Common myeloid progenitor, CD34-positive (primary cell): Measurements from ENCODE around the gene FAM169A.
"Not testable (repeated sequence)": the region's sequence is repeated elsewhere in the genome, so short reads cannot be mapped to it uniquely, and the experiment has no call there.

ENCODE experiments used
- CTCF ChIA-PET: fragments of 350-600 bp; sonication (Branson Sonifier 250); formaldehyde crosslinking; loops from one replicate; lab custom pipeline; 2021; ENCODE audit warnings: antibody characterized with exemption; lab: Charles Lee
- POLR2A ChIA-PET: fragments of 350-600 bp; sonication (Branson Sonifier 250); formaldehyde crosslinking; loops from one replicate; lab custom pipeline; 2021; ENCODE audit warnings: antibody characterized with exemption; lab: Charles Lee
- DNase-seq, 3 donors: peaks; one replicate each; pipeline versions ENCODE4 v3.0.0 to v3.0.0-alpha.2; 2013
- H3K27ac ChIP-seq, 2 experiments: 1 replicate in 1 of 2; 2 replicates in 1 of 2; pipeline ENCODE4 v1.7.0; 2013; ENCODE audit warnings: inconsistent platforms in 2 of 2, low read length in 2 of 2, mild to moderate bottlenecking in 2 of 2, low read depth in 1 of 2, moderate library complexity in 1 of 2; ENCODE audit not compliant: severe bottlenecking in 2 of 2, insufficient read depth in 1 of 2, poor library complexity in 1 of 2
- H3K27me3 ChIP-seq, 5 experiments: replicated peaks in 2 of 5; 1 replicate in 3 of 5; 2 replicates in 2 of 5; pipeline versions ENCODE4 v1.6.1 to v1.7.0; 2013; ENCODE audit warnings: low read length in 4 of 5, mild to moderate bottlenecking in 2 of 5, moderate library complexity in 2 of 5, inconsistent platforms in 1 of 5; ENCODE audit not compliant: insufficient read depth in 5 of 5, control insufficient read depth in 4 of 5
- H3K36me3 ChIP-seq, 4 experiments: 1 replicate in 2 of 4; 2 replicates in 2 of 4; pipeline versions ENCODE4 v1.6.1 to v1.7.0; 2013; ENCODE audit warnings: low read length in 3 of 4, control low read depth in 1 of 4, mild to moderate bottlenecking in 1 of 4; ENCODE audit not compliant: control insufficient read depth in 4 of 4, insufficient read depth in 4 of 4
- H3K4me1 ChIP-seq, 4 experiments: 1 replicate in 3 of 4; 2 replicates in 1 of 4; pipeline versions ENCODE4 v1.6.1 to v1.7.1; 2013; ENCODE audit warnings: low read length in 3 of 4, mild to moderate bottlenecking in 3 of 4, control low read depth in 1 of 4, inconsistent platforms in 1 of 4, moderate library complexity in 1 of 4; ENCODE audit not compliant: control insufficient read depth in 4 of 4, insufficient read depth in 4 of 4; ENCODE audit errors: control extremely low read depth in 1 of 4
- H3K4me3 ChIP-seq, 7 experiments: 1 replicate in 4 of 7; 2 replicates in 3 of 7; pipeline versions ENCODE4 v1.5.1 to v1.7.0; 2013; ENCODE audit warnings: mild to moderate bottlenecking in 7 of 7, low read length in 6 of 7, moderate library complexity in 6 of 7, inconsistent platforms in 2 of 7, low read depth in 2 of 7, control low read depth in 1 of 7; ENCODE audit not compliant: insufficient read depth in 4 of 7, control insufficient read depth in 1 of 7; ENCODE audit errors: extremely low read depth in 1 of 7
- H3K9me3 ChIP-seq, 5 experiments: 1 replicate in 4 of 5; 2 replicates in 1 of 5; pipeline versions ENCODE4 v1.6.1 to v1.7.1; 2013; ENCODE audit warnings: low read length in 4 of 5, mild to moderate bottlenecking in 2 of 5, inconsistent platforms in 1 of 5, low read depth in 1 of 5, moderate library complexity in 1 of 5; ENCODE audit not compliant: control insufficient read depth in 4 of 5, insufficient read depth in 2 of 5; ENCODE audit errors: control extremely low read depth in 1 of 5
- WGBS: methylation state at CpG from one replicate; pipeline ENCODE4 v1.1.5; 2013; ENCODE audit not compliant: insufficient coverage; 5-methylcytosine and 5-hydroxymethylcytosine counted together

The FAM169A gene

DNA sequence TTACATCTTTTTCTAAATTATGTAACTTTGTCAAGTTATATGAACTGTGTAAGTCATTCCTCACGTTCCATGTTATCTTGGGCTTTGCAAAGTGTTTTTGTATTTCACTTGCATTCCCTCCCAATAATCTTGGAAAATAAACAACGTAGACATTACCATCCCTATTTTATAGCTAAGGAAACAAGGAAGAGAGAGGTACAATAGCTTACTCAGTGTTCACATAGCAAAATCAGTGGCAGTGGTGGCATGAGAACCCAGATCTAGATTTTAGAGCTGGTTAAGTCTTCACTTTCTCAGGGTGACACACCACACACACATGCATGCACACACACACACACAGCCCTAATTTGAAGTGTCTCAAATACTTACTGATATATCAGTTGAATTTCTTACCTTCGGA, 65.0 kb downstream of the FAM169A start:
- Histone ChIP-seq H3K9me3 (no peaks in the 10 kb centered on the region), H3K27ac (no peak overlapping the region), H3K4me1 (no peaks in the 10 kb centered on the region), H3K36me3 (peaks cover 9 to 33% (median 19%) of the 10 kb centered on the region in 4 experiments), H3K27me3 (no peaks in the 10 kb centered on the region), H3K4me3 (no peak overlapping the region)
- WGBS: 100% methylated on average over 1 of the region's 3 CpGs
- CTCF ChIA-PET: interaction anchor here (1.4 kb wide), 1 partner anchor 13 kb away, joined by 3 read pairs; no protein-coding TSS in a partner anchor
- POLR2A ChIA-PET: no interaction called here
- DNase-seq: no peak

DNA sequence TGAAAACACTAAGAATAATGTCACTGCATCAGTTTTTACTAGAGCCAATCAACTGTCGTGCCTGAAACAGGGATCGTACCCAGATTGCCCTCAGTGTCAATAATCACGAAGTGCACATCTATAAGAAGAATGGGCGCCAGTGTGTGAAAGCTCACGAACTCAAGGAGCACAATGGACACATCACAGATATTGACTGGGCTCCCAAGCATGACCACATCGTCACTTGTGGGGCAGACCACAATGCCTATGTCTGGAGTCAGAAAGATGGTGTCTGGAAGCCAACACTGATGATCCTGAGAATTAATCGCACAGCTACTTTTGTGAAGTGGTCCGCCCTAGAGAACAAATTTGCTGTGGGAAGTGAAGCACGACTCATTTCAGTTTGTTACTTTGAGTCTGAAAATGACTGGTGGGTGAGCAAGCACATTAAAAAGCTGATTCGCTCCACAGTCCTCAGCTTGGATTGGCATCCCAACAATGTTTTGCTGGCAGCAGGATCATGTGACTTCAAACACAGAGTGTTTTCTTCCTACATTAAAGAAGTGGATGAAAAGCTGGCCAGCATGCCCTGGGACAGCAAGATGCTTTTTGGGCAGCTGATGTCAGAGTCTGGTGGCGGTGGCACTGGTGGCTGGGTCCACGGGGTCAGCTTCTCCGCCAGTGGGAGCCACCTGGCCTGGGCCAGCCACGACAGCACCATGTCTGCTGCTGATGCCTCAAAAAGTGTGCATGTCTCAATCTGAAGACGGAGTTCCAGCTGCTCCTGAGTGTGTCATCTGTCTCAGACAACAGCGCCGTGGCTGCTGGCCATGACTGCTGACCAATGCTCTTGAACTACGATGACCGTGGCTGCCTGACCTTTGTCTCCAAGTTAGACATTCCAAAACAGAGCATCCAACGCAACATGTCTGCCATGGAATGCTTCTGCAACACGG, 66.9 kb downstream of the FAM169A start:
- Histone ChIP-seq H3K4me1 (no peaks in the 10 kb centered on the region), H3K27ac (no peak overlapping the region), H3K27me3 (no peaks in the 10 kb centered on the region), H3K9me3 (no peaks in the 10 kb centered on the region), H3K36me3 (peaks cover 9 to 50% (median 19%) of the 10 kb centered on the region in 4 experiments), H3K4me3 (no peak overlapping the region)
- DNase-seq: no peak
- ChIA-PET POLR2A (no interaction called here), CTCF (interaction anchor here (1.6 kb wide), 1 partner anchor 897 kb away, joined by 3 read pairs; no protein-coding TSS in a partner anchor)
- 93% methylated on average over 19 of the region's 21 CpGs for WGBS

DNA sequence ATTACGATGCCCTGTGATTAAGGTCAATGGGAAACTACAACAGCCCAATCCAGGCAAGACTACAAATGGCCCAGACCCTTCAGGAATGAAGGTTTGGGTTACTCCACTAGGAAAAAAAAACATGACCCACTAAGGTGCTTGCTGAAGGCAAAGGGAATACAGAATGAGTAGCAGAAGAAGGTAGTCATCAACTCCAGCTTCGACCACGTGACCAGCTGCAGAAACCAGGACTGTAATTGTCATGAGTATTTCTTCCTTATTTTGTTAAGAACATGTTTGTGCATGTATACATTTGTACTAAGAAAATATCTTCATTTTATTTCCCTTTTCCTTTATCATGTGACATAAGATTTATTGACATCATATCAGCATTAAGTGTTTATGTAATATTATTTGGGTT, 74.5 kb downstream of the FAM169A start:
- H3K9me3 ChIP-seq, CTCF ChIA-PET, H3K27ac ChIP-seq, DNase-seq, POLR2A ChIA-PET, H3K27me3 ChIP-seq, H3K4me3 ChIP-seq, H3K4me1 ChIP-seq: not testable (repeated sequence)
- 90% methylated on average over 3 of the region's 3 CpGs for WGBS
- peaks cover 0 to 72% (median 12%) of the 10 kb centered on the region in 4 experiments for H3K36me3 ChIP-seq

DNA sequence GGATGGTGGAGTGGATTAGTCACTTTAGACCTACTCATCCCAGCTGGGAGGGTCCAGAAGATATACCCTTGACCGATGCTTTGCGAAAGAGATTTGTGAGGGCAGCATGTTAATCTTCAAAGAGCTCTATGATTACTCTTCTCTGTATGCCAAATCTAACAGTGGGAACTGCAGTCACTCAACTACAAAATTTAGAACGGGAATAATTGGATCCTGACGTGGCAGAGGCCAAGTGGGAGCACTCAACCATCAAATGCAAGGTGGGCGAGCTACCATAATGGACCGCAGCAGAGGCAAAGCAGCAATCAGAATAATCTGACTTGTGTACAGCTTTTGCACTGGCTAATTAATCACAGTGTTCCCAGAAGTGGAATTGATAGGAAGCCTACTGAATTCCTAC, 78.8 kb downstream of the FAM169A start:
- POLR2A ChIA-PET: no interaction called here

DNA sequence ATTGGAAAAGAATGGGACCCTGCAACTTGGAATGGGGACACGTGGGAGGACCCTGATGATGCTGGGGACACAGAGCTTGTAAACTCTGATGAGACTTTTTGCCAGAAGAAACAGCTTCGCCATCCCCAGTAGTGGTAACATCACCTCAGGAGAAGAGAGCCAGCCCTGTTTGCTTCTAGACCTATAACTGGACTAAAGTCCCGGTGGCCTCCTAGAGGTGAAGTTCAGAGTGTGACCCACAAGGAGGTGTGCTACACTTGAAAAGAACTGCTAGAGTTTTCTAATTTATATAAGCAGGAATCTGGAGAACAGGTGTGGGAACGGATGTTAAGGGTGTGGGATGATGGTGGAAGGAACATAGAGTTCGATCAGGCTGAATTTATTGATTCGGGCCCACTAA, 79.3 kb downstream of the FAM169A start:
- peaks cover 0 to 43% (median 7%) of the 10 kb centered on the region in 4 experiments for H3K36me3 ChIP-seq
- no peak for DNase-seq
- no peak overlapping the region for H3K4me3 ChIP-seq
- H3K27me3 ChIP-seq: no peaks in the 10 kb centered on the region
- WGBS: 97% methylated on average over 6 of the region's 6 CpGs
- no peak overlapping the region for H3K27ac ChIP-seq
- no peaks in the 10 kb centered on the region for H3K9me3 ChIP-seq
- ChIA-PET POLR2A (no interaction called here), CTCF (interaction anchor here (1.3 to 1.4 kb wide), 2 partner anchors 13 to 79 kb away, joined by 3 to 4 read pairs; partner anchors contain the start of gene FAM169A)
- no peaks in the 10 kb centered on the region for H3K4me1 ChIP-seq

More for the DNA sequence above, 78.8 kb downstream of the FAM169A start:
- H3K27ac ChIP-seq: no peak overlapping the region
- no peaks in the 10 kb centered on the region for H3K9me3 ChIP-seq
- DNase-seq: no peak
- CTCF ChIA-PET: interaction anchor here (1.3 to 1.4 kb wide), 2 partner anchors 13 to 79 kb away, joined by 3 to 4 read pairs; partner anchors contain the start of gene FAM169A
- H3K4me3 ChIP-seq: no peak overlapping the region
- H3K27me3 ChIP-seq: no peaks in the 10 kb centered on the region
- H3K36me3 ChIP-seq: peaks cover 0 to 47% (median 8%) of the 10 kb centered on the region in 4 experiments
- WGBS: 98% methylated on average over 6 of the region's 6 CpGs
- H3K4me1 ChIP-seq: no peaks in the 10 kb centered on the region

DNA sequence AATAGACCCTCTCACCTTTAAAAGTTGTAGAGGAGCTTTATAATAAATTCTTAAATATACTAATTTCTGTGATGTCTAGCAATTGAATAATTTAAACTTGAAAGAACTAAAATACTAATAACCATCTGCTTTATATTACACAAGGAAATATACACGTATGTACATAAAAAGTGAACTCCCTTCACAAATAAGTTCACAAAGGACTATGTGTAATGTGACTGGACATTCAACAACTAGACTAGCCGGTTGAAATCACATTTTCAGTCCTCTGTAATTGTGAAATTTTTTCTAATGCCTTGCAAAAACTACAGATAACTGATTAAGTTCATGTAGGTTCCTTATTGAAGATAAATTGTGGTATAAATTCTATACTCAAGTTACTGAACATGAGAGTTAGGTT, 87.6 kb downstream of the FAM169A start:
- no peaks in the 10 kb centered on the region for H3K27me3 ChIP-seq
- POLR2A ChIA-PET: no interaction called here
- no CpG with 5 or more reads among the region's 2 CpGs for WGBS
- no peak for DNase-seq
- H3K4me3 ChIP-seq: no peak overlapping the region
- H3K9me3 ChIP-seq: no peaks in the 10 kb centered on the region
- CTCF ChIA-PET: interaction anchor here (0.7 kb wide), 1 partner anchor 12 kb away, joined by 3 read pairs; no protein-coding TSS in a partner anchor
- no peak overlapping the region for H3K27ac ChIP-seq
- peaks cover 7 to 61% (median 31%) of the 10 kb centered on the region in 4 experiments for H3K36me3 ChIP-seq
- H3K4me1 ChIP-seq: no peaks in the 10 kb centered on the region

DNA sequence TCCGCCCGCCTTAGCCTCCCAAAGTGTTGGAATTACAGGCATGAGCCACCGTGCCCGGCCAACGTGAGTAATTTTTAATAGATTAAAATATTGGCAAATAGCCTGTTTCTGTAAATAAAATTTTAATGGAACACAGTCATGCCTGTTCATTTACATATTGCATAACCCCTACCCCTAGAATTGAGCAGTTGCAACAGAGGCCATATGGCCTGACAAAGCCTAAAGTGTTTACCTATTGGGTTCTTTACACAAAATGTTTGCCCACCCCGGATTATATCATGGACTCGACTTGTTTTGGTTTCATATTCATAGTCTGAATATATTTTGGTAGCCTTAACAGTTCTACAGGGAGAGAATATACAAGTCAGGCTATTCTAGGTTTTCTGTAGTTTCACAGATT, 93.8 kb downstream of the FAM169A start:
- Histone ChIP-seq H3K9me3 (no peaks in the 10 kb centered on the region), H3K27ac (no peak overlapping the region), H3K4me3 (no peak overlapping the region), H3K36me3 (peaks cover 6 to 63% (median 50%) of the 10 kb centered on the region in 4 experiments), H3K4me1 (peaks cover 6 to 9% (median 7%) of the 10 kb centered on the region in 4 experiments), H3K27me3 (no peaks in the 10 kb centered on the region)
- ChIA-PET CTCF (interaction anchor here (2.6 kb wide), 1 partner anchor 10 kb away, joined by 9 read pairs; no protein-coding TSS in a partner anchor), POLR2A (no interaction called here)
- 93% methylated on average over 2 of the region's 7 CpGs for WGBS
- DNase-seq: no peak
